GM19452 (cell line): Measurements from ENCODE around the gene ITPR3.

Experiments
- ATAC-seq: cut with Tn5 transposase; IDR thresholded peaks from one replicate; pipeline ENCODE4 v1.9.1; 2021; ENCODE audit not compliant: unreplicated experiment

Gene ITPR3

DNA sequence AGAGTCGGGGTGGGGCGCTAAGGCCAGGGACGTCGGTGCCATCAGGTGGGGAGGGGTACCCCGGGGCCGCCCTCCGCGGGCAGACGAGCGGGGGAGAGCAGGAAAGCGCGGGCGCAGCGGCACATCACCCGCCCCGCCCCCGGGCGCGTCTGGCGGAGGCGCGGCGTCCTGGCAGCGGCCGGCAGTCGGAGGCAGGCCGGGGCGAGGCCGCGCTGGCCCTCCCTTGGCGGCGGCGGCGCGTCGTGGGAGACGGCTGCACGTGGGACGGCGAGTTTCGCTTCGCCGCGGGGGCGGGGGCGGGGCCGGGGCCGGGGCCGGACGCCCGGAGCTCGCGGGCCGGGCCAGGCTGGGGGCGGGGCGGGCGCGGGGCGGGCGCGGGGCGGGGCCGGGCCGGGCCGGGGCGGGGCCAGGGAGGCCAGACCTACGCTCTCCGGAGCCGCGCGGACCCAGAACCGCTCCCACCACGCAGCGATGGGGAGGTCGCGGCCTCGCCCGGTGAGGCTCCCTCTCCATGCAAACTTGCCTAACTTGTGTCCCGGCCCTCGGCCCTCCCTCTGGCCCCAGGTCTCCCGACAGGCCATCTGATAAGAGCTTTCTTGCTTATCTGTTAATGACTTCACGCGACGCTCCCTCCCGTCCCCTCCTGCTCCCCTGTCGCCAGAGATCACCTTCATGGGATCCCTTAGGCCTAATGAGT is 12.5 kb downstream of the ITPR3 start:
- peak; percentile 58 for ATAC-seq

DNA sequence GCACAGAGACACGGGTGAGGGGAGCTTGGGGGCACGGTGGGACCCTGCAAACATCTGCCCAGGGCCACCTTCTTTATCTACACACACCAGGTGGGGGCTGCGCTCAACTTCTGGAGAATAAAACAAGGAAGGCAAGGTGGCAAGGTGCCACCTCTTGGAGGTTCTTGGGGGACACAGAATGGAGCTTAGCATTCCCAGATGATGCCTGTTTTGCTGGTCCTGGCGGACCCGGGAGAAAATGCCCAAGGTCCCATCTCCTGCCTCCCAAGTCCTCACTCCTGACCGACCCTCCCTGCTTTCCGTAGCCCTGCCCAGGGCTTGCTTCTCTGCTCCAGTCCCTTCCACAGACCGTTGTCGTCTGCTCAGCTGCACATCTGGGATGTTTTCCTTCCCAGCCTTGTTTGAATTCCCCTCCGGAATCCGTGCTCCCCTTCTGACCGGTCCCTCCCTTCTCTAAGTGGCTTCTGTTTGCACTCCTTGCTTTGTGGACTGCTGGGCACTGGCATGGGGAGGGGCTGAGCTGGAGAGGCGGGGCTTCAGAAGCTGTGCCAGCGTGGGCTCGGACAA is 13.1 kb downstream of the ITPR3 start:
- ATAC-seq: no peak

DNA sequence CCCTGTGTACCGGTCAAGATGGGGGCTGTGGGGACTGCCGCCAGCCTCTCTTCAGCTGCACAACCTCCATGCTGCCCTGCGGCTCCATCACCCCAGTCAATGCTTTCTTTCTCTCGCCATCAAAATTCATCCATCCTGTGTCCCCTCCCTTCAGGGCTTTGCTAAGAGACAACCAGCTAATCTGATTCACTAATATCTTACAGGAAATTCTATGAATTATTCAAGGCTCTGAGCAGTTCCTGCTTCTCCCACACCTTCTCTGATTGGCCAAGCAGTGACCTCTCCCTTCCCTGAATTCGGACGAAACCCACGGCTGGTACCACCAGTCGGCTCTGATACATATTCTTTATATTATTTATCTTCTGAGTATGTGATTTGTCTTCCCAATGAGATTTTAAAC is 13.8 kb downstream of the ITPR3 start:
- no peak for ATAC-seq

DNA sequence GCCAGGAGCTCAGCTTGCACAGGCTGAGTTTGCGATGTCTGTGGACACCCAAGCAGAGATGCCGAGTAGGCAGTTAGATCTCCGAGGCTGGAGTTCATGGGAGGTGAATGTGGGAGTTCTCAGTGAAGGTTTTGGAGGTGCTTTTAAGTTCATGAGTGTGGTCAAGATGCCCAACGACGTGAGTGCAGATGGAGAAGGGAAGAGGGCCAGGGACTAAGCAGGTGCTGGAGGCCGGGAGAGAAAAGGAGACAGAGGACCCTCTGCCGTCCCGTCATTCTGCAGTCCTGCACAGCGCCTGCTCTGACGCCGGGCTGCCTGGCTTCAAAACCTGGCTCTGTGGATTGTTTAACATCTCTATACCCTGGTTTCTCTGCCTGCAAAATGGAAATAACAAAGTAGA is 15.5 kb downstream of the ITPR3 start:
- no peak for ATAC-seq

DNA sequence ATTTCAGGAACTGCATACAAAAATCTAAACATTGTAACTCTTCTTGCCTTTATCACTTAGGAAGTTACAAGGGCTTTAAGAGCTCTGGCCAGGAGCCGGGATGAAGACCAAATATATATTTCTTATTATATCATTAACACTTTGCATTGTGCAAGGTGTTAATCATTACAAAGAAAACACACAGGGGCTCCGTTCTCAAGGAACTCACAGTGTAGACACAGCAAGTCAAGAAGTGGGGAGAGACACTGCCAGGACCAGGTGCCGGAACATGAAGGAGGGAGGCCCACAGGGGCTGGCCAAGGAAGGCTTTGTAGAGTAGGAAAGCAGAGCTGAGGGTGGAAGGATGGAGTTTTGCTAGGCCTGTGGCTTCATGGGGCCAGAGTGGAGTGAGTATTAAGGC is 17.4 kb downstream of the ITPR3 start:
- ATAC-seq: no peak

DNA sequence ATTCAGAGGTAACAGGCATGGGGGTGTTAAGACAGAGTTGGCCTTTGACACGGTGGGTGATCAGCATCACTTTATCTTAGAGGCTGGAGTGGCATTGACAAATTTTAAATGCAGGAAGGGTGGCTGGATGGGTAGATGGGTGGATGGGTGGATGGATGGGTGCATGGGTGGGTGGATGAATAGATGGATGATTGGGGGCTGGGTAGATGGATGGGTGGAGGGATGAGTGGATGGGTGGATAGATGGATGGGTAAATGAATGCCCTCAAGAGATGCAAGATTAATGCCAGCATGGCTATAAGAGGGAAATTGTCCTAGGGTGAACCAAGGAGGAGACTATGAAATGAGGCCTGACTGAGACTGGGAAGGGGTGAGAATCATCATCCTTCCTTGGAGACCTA is 18.4 kb downstream of the ITPR3 start:
- ATAC-seq: no peak

DNA sequence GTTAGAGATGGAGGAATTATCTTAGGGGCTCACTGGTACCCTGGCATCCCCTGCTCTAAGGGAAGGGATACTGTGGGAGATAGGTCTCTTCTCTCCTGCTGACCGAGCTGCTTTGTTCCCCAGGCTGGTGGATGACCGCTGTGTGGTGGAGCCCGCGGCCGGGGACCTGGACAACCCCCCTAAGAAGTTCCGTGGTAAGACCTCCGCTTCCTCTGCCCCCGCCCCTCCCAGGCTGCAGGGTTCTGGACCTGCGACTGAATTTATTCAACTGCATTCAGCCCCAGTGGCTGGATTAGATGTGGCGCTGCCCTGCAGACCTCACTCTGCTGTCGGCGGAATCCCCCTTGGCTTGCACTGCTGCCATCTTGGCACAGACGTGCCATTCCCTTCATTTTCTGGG is 19.2 kb downstream of the ITPR3 start:
- ATAC-seq: no peak

DNA sequence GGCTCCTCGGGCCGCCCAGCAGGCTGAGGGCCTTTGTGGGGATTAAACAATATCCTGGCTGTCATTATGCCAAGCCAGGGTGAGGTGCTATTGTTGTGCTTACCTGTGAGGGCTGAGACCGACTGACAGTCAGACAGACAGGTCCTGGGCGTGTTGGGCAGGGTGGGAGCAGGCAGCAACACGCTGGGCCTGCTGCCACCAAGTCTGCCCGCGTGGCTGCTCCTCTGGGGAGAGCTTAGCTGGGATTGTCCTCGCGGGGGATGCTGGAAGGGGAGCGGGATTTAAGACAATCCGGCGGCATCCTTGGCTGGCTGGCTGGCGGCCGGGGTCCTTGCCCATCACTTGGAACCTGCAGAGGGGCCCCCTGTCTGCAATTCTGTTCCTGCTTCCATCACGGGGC is 20.0 kb downstream of the ITPR3 start:
- no peak for ATAC-seq

DNA sequence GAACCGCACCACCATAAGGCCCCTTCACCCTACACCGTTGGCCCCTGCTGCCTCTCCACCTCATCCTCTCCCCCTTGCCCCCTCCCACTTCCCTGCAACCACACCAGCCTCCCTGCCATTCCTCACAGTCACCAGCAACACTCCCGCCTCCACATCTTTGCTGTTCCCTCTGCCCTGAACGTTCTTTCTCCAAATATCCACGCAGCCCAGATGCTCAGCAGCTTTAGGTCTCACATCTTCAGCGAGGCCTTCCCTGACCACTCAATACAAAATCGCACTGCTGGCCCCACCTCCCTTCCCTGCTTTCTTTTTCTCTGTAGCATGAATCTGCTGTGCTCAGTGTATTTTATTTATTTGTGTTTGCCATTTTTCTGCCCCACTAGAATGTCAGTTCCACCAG is 20.5 kb downstream of the ITPR3 start:
- no peak for ATAC-seq

DNA sequence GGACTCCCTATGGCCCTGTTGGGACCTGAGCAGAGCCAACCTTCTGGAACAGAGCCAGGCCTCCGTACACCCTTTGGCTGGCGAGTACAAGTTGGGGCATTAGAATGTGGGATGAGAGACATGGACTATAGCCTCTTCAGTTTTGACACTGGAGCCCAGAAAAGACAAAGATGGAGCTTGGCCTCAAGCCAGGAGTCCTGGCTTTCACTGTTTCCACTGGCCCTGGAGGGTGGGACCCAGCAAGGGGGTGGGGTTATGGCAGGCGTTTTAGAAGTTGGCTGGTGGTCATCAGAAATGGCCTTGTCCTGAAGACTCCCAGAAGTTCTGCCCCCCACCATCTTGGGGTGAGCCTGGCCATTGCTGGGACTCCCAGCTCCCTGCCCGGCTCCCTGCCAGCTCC is 21.8 kb downstream of the ITPR3 start:
- ATAC-seq: no peak

DNA sequence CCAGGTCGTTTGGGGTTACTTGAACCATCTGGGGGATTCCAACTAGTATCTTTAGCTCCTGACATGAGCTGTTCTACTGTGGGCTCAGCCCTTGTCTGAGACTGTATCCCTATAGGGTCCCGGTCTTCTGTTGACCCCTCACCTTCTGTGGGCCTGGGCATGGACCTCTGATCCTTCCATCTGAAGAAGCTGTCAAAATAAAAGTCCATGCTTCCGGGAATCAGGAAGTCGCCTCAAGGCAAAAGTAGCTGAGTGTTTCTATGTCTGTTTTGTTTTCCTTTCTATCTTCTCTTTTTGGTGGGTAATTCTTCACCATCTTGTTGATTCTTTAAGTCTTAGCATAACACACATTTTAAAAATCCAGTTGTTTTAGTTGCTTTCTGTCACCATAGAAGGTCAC is 30.3 kb downstream of the ITPR3 start:
- ATAC-seq: no peak

DNA sequence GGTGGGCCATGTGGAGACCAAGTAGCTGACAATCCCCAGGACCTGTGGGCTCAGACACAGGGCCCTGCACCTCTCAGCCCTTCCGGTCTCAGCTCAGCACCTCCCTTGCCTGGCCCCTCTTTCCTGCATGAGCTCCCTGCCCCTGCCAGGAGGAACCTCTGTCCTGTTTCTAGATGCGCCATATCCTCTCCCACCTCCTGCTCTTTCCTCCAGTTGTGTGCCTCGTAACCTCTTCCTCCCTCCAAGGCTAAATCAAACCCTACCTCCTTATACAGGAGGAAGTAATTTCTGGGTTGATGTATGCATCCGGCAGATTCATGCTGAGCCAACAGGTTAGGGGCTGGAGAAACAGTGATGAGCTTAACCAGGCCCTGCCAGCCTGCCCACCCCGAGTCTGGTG is 30.9 kb downstream of the ITPR3 start:
- ATAC-seq: no peak

DNA sequence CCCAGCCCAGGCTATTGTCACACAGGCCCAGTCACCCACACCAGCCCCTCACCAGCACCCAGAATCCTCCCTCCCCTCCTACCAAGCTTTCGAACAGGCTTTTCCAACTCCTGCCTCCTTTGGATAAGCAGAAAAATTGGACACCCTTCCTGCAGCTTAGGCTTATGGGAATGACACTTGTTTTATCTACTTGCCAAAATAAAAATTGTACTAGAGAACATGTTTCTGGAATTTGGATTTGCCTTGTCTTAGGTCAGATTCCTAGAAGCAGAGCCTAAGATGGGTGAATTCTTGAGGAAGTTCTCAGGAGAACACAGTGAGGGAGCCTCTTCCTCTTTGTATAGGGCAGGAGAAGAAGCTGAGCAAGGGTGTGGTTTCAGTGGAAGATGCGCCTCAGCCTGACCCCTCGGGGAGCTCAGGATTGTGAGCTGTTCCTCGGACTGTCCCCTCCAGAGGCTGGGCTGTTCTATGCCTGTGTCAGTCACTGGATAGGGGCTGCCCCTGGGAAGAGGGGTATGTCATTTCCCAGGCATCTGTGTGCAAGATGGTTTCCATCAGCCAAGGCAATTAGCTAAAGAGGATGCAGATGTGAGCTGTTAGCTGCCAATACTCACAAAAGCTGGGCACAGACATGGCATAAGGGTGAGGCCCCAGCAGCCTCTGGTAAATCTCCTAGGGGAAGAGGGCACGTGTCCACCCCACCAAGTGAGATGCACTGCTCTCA is 33.9 kb downstream of the ITPR3 start:
- no peak for ATAC-seq

DNA sequence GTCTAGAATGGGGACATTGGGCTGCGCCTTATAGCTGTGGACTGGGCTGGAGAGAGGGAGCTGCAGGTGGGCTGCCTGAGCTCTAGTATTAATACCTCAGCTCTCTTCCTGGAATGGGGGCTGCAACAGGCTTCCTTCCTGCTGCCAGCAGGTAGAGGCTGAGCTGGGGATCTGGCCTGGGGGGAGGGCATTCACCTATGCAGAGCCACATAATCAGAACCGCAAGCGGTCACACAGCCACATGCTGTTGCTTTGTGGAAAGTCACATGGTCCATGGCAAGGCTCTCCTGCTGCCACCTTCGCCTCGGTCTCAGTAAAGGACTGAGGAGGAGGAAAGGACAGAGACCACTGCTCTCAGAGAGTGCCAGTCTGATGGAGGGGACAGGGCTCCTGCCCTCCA is 35.7 kb downstream of the ITPR3 start:
- no peak for ATAC-seq

DNA sequence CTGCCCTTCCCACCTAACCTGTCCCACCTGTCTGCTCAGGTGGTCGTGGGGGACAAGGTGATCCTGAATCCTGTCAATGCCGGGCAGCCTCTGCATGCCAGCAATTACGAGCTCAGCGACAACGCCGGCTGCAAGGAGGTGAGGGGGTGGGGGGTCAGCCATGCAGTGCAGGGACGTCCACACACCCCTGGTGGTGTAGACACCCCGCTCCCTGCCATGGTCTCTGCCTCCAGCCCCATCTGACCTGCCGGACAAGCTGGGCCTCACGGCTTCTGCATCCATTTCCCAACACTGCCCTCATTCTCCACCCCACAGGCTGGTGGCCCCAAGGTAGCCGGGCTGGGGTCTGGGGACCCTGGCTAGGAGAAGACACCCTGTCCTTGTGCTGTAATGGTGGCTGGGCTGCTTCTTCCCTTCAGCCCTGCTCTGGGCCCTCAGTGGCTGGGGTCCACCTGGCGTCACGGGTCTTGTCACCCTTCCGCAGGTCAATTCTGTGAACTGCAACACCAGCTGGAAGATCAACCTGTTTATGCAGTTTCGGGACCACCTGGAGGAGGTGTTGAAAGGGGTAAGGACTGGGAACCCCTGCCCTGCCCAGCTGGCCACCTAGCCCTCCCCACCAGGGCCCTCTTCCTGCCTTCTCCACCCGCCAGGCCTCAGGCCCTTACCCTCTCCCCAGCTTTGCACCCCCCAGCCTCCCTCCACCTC is 38.0 kb downstream of the ITPR3 start:
- ATAC-seq: no peak

DNA sequence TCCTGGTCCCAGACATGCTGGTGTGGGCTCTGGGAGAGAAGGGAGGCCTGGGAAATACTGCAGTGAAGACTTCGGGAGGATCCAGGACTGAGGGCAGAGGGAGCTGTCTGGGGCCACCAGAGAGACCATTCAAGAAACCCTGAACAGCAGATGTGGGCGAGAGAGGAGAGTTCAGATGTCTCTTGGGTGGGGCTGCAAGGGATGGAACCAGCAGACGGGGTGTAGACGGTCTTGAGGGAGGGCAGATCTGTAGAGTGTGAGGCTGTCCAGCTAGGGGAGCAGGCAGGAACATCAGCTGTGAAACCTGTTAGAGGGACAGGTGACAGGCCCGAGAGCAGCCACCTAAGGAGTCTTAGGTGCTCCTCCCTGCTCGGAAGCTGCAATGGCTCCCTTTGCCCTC is 38.9 kb downstream of the ITPR3 start:
- no peak for ATAC-seq

DNA sequence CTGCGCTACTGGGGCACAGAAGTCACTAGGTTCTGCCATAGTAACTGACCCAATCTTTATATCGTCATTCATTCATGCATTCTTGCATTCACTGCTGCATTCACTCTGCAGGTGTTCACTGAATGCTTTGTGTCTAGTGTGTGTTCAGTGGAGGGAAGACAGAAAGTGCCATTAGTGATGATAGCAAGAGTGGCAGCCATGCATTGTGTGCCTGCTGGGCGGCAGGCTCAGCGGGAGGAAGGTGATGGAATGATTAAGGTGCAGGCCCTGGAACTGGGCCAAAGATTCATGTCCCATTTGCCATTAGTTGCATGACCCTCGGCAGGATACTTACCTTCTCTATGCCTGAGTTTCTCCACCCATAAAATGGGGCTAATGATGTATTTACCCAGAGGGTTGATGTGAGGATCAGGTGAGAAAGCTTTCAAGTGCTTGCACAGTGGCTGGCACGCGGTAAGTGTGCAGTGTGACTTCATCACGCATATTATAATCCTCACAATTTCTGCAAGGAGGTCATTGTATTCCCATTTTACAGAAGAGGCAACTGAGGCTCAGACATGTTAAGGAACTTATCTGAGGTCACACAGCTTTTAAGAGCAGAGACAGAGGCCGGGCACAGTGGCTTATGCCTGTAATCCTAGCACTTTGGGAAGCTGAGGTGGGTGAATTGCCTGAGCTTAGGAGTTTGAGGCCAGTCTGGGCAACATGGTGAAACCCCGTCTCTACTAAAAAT is 40.1 kb downstream of the ITPR3 start:
- ATAC-seq: no peak

DNA sequence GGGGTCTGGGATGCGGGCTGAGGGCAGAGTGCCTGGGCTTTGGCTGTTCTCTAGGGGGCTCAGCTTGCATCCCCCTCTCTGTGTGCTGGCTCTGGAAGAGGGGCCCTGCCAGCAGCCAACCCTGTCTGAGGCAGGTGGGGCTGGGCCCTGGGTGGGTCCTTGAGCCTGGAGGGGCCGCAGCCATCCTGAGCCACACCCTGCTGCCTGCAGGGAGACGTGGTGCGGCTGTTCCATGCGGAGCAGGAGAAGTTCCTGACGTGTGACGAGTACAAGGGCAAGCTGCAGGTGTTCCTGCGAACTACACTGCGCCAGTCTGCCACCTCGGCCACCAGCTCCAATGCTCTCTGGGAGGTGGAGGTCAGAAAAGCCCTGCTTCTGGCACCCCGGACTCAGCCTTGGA is 41.2 kb downstream of the ITPR3 start:
- ATAC-seq: no peak

DNA sequence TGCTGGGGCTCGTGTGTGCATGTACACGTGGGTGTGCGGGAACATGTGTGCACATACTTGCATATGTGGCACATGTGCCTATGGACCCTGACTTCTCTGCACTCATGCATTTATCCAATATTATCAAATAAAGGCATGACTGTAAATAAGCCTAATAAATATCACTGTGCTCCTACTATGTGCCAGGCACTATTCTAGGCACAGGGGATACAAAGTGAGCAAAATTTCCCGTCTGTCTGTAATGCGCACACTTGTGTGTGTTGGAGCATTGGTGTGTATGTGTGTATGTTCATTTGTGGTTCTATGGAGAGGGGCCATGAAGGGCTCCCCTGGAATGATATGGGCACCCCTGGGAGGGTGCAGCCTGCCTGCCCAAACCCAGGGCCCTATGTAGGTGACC is 41.9 kb downstream of the ITPR3 start:
- no peak for ATAC-seq

DNA sequence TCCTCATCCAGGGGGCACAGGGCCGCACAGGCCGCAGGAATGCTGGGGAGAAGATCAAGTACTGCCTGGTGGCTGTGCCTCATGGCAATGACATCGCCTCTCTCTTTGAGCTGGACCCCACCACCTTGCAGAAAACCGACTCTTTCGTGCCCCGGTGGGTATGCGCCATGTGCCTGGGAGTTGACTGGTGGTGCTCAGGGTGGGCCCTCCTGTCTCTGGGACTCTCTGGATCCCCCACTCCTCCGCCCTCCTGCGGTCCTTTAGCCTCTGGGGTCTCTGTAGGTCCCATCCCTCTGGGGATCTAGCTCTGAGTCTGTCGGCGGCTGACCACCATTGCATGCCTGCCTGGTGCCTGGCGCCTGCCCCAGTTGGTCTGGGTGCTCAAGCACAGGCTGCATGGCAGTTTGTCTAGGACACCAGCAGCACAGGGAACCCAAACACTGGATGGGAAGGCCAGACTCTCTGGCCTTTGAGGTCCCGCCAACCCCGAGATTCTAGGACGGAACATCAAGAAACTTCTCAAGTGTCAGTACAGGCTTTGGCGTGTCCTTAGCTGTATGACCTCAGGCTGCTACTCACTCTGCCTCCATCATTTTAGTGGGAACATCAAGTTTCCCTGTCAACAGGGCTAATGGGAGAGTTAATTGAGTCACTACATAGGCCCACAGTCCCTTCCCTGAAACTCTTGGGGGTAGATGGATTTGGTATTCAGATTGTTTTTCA is 42.8 kb downstream of the ITPR3 start:
- no peak for ATAC-seq
